ENCODE measurements around the gene TPBGL.

DNA sequence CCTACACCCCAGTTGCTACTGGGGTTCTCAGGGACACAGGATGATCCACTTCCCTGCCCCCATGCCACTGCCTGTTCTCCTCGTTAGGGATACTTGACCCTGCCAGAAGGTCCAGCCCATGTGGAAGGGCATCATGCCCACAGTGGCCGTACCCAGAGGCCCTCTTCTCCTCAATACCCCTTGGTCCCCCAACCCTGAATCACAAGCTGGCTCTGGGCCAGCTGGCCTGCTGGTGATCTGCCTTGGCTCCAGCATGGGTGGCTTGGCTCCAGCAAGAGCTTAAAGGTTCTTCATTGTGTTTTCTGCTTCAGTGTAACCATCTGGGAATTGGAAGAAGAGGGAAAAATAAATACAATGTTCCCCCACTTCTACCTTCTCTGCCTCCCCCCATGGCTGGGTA lies 11.1 kb upstream of the TPBGL start:
- TF ChIP-seq NRF1 (IDR thresholded peaks at IDR 0.05; ENCODE audit: low read depth, low read length) = no peak
- no peak for TF ChIP-seq TEAD4 (IDR thresholded peaks at IDR 0.05; ENCODE audit: borderline replicate concordance, insufficient read depth)
- TF ChIP-seq, protein P1, sequence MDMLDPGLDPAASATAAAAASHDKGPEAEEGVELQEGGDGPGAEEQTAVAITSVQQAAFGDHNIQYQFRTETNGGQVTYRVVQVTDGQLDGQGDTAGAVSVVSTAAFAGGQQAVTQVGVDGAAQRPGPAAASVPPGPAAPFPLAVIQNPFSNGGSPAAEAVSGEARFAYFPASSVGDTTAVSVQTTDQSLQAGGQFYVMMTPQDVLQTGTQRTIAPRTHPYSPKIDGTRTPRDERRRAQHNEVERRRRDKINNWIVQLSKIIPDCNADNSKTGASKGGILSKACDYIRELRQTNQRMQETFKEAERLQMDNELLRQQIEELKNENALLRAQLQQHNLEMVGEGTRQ (IDR thresholded peaks at IDR 0.05; ENCODE audit: borderline replicate concordance, low read depth, low read length) = no peak
- TF ChIP-seq, protein P2, sequence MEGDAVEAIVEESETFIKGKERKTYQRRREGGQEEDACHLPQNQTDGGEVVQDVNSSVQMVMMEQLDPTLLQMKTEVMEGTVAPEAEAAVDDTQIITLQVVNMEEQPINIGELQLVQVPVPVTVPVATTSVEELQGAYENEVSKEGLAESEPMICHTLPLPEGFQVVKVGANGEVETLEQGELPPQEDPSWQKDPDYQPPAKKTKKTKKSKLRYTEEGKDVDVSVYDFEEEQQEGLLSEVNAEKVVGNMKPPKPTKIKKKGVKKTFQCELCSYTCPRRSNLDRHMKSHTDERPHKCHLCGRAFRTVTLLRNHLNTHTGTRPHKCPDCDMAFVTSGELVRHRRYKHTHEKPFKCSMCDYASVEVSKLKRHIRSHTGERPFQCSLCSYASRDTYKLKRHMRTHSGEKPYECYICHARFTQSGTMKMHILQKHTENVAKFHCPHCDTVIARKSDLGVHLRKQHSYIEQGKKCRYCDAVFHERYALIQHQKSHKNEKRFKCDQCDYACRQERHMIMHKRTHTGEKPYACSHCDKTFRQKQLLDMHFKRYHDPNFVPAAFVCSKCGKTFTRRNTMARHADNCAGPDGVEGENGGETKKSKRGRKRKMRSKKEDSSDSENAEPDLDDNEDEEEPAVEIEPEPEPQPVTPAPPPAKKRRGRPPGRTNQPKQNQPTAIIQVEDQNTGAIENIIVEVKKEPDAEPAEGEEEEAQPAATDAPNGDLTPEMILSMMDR (IDR thresholded peaks at IDR 0.05) = no peak
- TF ChIP-seq NFIC (IDR thresholded peaks at IDR 0.05; ENCODE audit: borderline replicate concordance) = no peak
- TF ChIP-seq POLR2AphosphoS5 (IDR thresholded peaks at IDR 0.05; ENCODE audit: low read depth, low read length) = no peak
- TF ChIP-seq, protein P3, sequence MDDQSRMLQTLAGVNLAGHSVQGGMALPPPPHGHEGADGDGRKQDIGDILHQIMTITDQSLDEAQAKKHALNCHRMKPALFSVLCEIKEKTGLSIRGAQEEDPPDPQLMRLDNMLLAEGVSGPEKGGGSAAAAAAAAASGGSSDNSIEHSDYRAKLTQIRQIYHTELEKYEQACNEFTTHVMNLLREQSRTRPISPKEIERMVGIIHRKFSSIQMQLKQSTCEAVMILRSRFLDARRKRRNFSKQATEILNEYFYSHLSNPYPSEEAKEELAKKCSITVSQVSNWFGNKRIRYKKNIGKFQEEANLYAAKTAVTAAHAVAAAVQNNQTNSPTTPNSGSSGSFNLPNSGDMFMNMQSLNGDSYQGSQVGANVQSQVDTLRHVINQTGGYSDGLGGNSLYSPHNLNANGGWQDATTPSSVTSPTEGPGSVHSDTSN (IDR thresholded peaks at IDR 0.05) = no peak
- TF ChIP-seq EP300 (IDR thresholded peaks at IDR 0.05; ENCODE audit: borderline replicate concordance in 1 of 2, low read depth in 1 of 2, low read length in 1 of 2) = no peak
- no peak for TF ChIP-seq GABPA (IDR thresholded peaks at IDR 0.05; ENCODE audit: low read depth)
- no peak for TF ChIP-seq RFX5 (IDR thresholded peaks at IDR 0.05; ENCODE audit: low read length)
- TF ChIP-seq FOXM1 (IDR thresholded peaks at IDR 0.05; ENCODE audit: low read depth) = no peak
